Effector memory CD8-positive, alpha-beta T cell (primary cell): ENCODE data around the gene GPR155.
"Not testable (repeated sequence)": the region's sequence is repeated elsewhere in the genome, so short reads cannot be mapped to it uniquely, and the experiment has no call there.

Source experiments
- ATAC-seq: fragments of 150-1000 bp; cut with Tn5 transposase; replicated peaks from 2 replicates; pipeline ENCODE4 v1.10.0; 2021; ENCODE audit warnings: mild to moderate bottlenecking, moderate library complexity
- DNase-seq, 3 experiments: peaks; one replicate each; pipeline ENCODE4 v3.0.0; 2021
- H3K27ac Mint-ChIP-seq, 2 donors: one replicate each; pipeline ENCODE4 v1.8.0; 2022; ENCODE audit warnings: mild to moderate bottlenecking in 2 of 2, mixed read lengths in 2 of 2, moderate library complexity in 2 of 2
- H3K27me3 Mint-ChIP-seq, 2 donors: one replicate each; pipeline ENCODE4 v1.8.0; 2022; ENCODE audit warnings: mixed read lengths in 2 of 2
- H3K36me3 Mint-ChIP-seq: one replicate; pipeline ENCODE4 v1.8.0; 2022; ENCODE audit warnings: mild to moderate bottlenecking, moderate library complexity, mixed read lengths; ENCODE audit not compliant: insufficient read depth
- H3K4me1 Mint-ChIP-seq, 2 donors: one replicate each; pipeline ENCODE4 v1.8.0; 2022; ENCODE audit warnings: low read depth in 2 of 2, mixed read lengths in 2 of 2
- H3K4me3 Mint-ChIP-seq, 2 donors: one replicate each; pipeline ENCODE4 v1.8.0; 2022; ENCODE audit warnings: mild to moderate bottlenecking in 2 of 2, mixed read lengths in 2 of 2, moderate library complexity in 2 of 2
- H3K9me3 Mint-ChIP-seq, 2 donors: one replicate each; pipeline ENCODE4 v1.8.0; 2022; ENCODE audit warnings: mixed read lengths in 2 of 2

The GPR155 gene

DNA sequence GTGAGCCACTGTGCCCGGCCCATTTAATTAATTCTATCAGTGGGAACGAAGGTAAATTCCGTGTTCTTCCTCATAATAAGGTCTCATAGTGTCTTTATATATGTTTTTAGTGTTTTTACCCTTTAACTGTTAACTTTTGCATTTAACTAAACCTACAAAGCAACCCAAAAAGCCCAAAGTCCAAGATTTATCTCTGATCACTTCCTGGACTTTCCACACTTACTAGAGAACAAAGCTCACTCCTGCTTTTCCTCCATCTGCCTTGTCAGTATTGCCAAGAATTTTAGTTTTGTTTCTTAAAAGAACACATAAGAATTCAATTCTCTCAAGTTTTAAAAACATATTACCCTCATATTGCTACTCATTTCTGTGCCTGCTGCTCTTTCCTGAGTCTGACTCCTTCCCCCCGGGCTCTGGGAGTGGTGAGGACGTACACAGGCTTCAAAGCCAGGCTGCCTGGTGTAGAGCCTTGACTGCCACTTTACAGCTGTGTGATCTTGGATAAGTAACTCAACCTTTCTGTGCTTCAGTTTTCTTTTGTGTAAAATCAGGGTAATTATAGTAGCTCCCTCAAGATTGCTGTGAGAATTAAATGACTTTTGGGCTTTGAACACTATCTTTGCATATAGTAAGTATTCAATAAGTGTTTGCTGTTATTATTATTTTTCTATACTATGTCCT is 24.9 kb upstream of the GPR155 start:
- Mint-ChIP-seq H3K27ac (peak overlapping the region in 1 of 2 donors; percentile 10), H3K4me3 (no peak overlapping the region), H3K36me3 (no peaks in the 10 kb centered on the region), H3K4me1 (peaks cover 2 to 5% of the 10 kb centered on the region in 2 donors), H3K9me3 (peaks cover 2 to 8% of the 10 kb centered on the region in 2 donors), H3K27me3 (no peaks in the 10 kb centered on the region)
- no peak for ATAC-seq
- no peak for DNase-seq

DNA sequence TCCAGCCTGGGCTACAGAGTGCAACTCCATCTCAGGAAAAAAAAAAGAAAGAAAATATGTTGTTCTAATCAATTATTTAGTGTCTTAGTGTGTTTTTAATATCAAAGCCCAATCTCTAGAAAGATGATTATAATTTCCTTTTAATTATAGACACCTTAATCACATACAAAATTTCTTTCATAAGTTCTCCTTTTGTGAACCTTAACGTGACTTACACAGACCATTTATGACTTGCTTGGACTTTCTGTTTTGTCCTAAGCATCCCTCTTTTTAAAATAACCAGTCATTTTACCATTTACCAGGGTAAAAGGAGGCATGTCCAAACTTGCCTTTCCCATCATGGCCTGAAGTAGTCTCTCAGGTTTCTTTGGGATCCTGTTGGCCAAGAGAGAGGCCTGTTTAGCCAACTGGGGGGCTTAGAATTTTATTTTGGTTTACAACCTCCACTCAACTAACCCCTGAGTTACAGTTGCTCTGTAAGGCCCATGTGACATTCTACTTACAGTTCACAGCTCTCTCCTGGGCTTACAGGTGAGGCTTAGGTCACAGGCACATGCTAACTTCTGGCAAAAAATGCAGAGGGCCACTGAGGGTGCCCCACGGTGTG is 23.9 kb upstream of the GPR155 start:
- Mint-ChIP-seq H3K27me3 (no peaks in the 10 kb centered on the region), H3K4me1 (peaks cover 2 to 5% of the 10 kb centered on the region in 2 donors), H3K36me3 (no peaks in the 10 kb centered on the region), H3K4me3 (no peak overlapping the region), H3K9me3 (peaks cover 2 to 8% of the 10 kb centered on the region in 2 donors), H3K27ac (no peak overlapping the region)
- ATAC-seq: no peak
- DNase-seq: no peak

DNA sequence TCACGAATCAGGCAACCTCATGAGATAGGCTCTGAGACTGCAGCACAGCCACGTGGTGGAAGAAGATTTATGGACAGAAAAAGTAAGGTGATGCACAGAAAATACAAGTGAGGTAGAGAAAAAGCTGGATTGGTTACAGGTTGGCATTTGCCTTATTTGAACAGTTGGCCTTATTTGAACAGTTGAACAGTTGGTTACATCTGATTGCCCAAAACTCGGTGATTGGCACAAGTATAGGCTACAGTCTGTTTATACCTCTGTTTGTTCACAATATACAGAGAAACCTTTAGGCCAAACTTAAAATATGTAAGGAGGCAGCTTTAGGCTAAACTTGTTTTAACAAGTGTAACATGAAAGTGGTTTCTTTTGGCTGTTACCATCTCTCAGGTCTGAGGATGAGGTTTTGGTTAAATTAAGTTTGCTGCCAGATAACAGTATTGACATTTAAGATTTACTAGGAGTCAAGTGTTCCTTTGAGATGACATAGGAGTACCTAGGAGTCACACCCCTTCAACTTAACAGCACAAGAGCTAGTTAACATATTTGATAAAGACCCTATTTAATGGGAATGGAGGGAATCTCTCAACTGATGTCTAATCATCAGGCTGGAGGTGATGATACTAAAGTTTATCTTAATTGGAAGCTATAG is 16.5 kb upstream of the GPR155 start:
- Mint-ChIP-seq H3K27ac (no peak overlapping the region), H3K4me1 (peaks cover 0 to 7% of the 10 kb centered on the region in 2 donors), H3K27me3 (no peaks in the 10 kb centered on the region), H3K9me3 (no peaks in the 10 kb centered on the region), H3K36me3 (no peaks in the 10 kb centered on the region), H3K4me3 (no peak overlapping the region)
- no peak for ATAC-seq
- DNase-seq: no peak

DNA sequence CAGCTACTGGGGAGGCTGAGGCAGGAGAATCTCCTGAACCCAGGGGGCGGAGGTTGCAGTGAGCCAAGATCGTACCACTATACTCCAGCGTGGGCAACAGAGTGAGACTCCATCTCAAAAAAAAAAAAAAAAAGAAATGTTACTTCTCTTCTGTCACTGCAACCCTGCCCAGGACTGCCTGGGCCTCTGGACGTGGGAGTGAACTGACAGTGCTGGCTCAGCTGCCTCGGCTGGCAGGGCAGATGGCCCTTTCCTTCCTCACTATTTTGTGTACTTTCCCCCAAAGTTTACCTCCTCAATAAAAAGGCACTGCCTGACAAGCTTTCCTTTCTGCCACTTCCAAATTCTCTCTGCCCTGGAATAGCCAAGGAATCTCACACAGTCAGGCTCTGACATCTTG is 12.5 kb upstream of the GPR155 start:
- H3K27ac Mint-ChIP-seq: peak overlapping the region; percentile 10 to 63
- no peak for DNase-seq
- H3K27me3 Mint-ChIP-seq: no peaks in the 10 kb centered on the region
- ATAC-seq: no peak
- peaks cover 5% of the 10 kb centered on the region in 2 donors for H3K4me1 Mint-ChIP-seq
- H3K9me3 Mint-ChIP-seq: no peaks in the 10 kb centered on the region
- H3K36me3 Mint-ChIP-seq: no peaks in the 10 kb centered on the region
- H3K4me3 Mint-ChIP-seq: no peak overlapping the region

DNA sequence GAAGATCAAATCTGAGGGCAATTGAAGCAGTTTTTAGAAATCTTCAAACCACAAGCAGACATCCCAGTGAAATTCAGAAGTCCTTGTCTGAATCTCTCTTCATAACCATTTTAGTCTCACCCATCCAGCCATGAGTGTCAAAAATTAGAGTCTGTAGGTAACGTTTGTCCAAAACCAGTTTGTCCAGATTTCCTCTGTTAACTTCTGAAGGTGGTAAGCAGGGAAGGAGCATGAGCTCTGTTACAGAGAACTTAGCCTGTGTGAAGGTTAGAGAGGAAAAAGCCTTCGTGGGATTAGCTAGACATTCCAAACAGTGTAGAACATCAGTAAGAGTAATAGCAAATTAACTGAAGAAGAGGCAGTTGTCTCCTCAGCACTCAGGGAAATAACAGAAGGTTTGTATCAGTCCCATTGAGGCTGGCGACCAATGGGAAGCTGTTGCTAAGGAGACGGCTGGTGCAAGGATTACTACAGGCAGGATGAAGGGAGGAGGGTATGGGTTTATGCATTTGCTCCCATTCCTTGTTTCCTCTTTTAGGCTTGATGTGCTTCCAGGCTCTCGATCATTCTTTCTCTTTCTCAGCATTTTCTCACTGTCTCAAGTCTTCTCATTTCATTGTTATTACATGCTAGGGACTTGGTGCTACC is 8.7 kb upstream of the GPR155 start:
- Mint-ChIP-seq H3K9me3 (no peaks in the 10 kb centered on the region), H3K27ac (peak overlapping the region; percentile 97 to 98), H3K4me3 (no peak overlapping the region), H3K4me1 (peaks cover 26% of the 10 kb centered on the region in 2 donors), H3K36me3 (peaks cover 14% of the 10 kb centered on the region), H3K27me3 (no peaks in the 10 kb centered on the region)
- DNase-seq (no peak), ATAC-seq (no peak)

DNA sequence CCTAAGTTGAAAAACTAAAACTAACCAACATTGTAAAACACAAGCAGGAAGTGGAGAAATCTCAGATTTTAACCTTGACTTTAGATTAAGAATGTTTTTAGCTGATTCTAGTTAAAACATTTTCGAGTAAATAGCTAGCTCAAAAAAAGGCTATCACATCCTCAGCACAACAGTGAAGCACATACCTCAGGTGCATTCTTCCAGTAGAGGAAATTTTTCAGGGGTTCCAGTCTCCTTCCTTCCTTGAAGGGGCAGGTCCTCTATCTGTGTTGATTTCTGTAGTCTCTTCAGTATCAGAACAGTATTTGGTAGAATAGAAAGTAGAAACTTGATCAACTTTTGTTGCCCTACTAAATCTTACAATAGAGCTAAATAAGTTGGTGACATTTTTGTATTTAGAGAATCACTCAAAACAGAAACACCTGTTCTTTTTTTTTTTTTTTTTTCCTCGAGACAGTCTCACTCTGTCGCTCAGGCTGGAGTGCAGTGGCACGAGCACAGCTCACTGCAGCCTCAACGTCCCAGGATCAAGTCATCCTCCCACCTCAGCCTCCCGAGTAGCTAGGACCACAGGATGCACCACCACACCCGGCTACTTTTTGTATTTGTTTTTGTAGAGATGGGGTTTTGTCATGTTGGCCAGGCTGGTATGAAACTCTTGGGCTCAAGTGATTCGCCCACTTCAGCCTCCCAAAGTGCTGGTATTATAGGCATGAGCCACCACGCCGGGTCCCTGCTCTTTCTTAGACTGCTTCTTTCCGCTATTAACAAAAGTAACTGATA is 6.9 kb upstream of the GPR155 start:
- Mint-ChIP-seq H3K4me1 (peaks cover 35 to 41% of the 10 kb centered on the region in 2 donors), H3K9me3 (peaks cover 0 to 3% of the 10 kb centered on the region in 2 donors), H3K36me3 (peaks cover 18% of the 10 kb centered on the region), H3K27me3 (no peaks in the 10 kb centered on the region), H3K4me3 (peak overlapping the region; percentile 77 to 84), H3K27ac (peak overlapping the region; percentile 97 to 98)
- ATAC-seq: peak; percentile 23
- DNase-seq: no peak

DNA sequence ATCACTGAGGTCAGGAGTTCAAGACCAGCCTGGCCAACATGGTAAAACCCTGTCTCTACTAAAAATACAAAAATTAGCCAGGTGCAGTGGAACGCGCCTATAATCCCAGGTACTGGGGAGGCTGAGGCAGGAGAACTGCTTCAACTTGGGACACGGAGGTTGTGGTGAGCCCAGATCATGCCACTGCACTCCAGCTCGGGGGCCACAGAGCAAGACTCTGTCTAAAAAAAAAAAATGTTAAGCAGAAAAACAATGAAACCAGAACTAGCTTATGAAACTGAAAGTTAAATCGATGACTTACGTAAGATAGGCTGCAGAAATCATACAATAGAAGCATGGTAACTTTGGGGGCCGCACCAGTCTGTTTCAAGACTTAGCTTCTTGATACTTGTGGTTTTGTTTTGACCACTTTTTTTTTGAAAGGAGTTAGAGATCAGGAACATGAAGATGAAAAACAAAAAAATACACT is 6.2 kb upstream of the GPR155 start:
- Mint-ChIP-seq H3K4me3 (peak overlapping the region; percentile 77 to 84), H3K4me1 (peaks cover 41 to 49% of the 10 kb centered on the region in 2 donors), H3K36me3 (peaks cover 18% of the 10 kb centered on the region), H3K9me3 (peaks cover 0 to 5% of the 10 kb centered on the region in 2 donors), H3K27ac (peak overlapping the region; percentile 97 to 98), H3K27me3 (no peaks in the 10 kb centered on the region)
- peak; percentile 90 for ATAC-seq
- peak; percentile 45 to 60 (median 57) for DNase-seq

DNA sequence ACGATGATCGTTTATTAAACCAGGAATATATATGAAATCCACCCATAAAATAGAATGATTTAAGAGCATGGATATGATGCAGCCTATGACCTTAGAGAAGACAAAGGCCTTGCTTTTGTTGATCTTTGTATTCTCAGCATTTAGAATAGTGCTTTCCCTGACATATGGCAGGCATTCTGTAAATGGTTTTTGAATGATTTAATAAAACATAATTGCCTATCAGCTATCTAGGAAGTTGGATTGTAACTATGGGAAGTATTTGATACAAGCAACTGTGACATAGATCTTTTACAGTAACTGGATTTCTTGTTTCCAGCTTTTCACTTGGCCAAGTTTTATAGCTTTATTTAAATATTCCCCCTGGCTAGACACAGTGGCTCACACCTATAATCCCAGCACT is 5.1 kb upstream of the GPR155 start:
- peak overlapping the region; percentile 97 to 98 for H3K27ac Mint-ChIP-seq
- no peaks in the 10 kb centered on the region for H3K27me3 Mint-ChIP-seq
- DNase-seq: no peak
- H3K9me3 Mint-ChIP-seq: peaks cover 0 to 5% of the 10 kb centered on the region in 2 donors
- peaks cover 18% of the 10 kb centered on the region for H3K36me3 Mint-ChIP-seq
- H3K4me3 Mint-ChIP-seq: peak overlapping the region; percentile 37 to 84
- no peak for ATAC-seq
- peaks cover 44 to 50% of the 10 kb centered on the region in 2 donors for H3K4me1 Mint-ChIP-seq

DNA sequence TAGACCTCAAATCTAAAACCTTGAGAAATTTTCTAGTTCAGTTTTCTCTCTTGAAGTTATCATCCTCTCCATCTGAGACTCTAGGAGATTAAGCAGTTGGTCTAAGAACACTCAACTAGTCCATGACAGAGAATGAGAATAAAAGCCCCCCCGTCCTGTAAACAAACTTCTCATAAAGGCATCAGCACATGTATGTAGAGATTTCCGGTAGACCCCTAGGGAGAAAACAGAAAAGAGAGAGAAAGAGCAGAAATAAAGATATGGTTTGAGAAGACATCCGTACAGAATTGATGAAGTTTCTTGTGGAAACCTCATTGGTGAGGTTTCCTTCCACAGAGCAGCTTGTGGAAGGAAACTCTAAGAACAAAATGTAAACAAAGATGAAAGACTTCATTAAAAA is 3.2 kb upstream of the GPR155 start:
- Mint-ChIP-seq H3K4me1 (peaks cover 51 to 56% of the 10 kb centered on the region in 2 donors), H3K27me3 (no peaks in the 10 kb centered on the region), H3K27ac (peak overlapping the region; percentile 57 to 98), H3K4me3 (peak overlapping the region; percentile 93 to 97), H3K36me3 (peaks cover 24% of the 10 kb centered on the region), H3K9me3 (peaks cover 0 to 5% of the 10 kb centered on the region in 2 donors)
- no peak for DNase-seq
- no peak for ATAC-seq

DNA sequence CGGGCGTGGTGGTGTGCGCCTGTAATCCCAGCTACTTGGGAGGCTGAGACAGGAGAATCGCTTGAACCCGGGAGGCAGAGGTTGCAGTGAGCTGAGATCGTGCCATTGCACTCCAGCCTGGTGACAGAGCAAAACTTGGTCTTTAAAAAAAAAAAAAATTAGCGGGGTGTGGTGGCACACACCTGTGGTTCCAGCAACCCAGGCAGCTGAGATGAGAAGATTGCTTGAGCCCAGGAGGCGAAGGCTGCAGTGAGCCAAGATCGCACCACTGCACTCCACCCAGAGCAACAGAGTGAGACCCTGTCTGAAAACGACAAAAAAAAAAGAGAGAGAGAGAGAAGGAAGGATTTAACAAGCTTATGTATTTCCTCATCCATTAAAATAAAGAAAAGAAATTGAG is 2.7 kb upstream of the GPR155 start:
- H3K27me3 Mint-ChIP-seq, H3K9me3 Mint-ChIP-seq: not testable (repeated sequence)
- H3K27ac Mint-ChIP-seq: peak overlapping the region; percentile 57 to 98
- H3K4me1 Mint-ChIP-seq: peaks cover 54 to 62% of the 10 kb centered on the region in 2 donors
- peak overlapping the region; percentile 93 to 97 for H3K4me3 Mint-ChIP-seq
- DNase-seq (peak in 1 of 3 experiments; percentile 18), ATAC-seq (peak; percentile 16)
- H3K36me3 Mint-ChIP-seq: peaks cover 24% of the 10 kb centered on the region

DNA sequence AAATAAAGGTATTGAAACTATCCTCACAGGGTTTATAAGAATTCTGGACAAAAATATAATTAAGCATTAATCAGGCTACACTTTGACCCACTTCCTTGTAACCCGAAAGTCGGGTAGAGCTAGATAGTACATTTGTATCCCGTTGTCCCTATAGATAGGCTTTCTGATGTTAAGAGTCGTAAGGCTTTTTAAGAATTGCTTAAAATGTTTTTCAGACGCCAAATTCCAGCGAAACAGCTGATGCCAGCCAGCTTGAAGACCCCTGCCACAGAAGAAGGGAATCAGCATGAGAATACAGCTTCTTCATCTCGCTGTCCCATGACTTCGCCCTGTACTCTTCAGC is 962 bp upstream of the GPR155 start:
- Mint-ChIP-seq H3K36me3 (peaks cover 14% of the 10 kb centered on the region), H3K27me3 (no peaks in the 10 kb centered on the region), H3K4me3 (peak overlapping the region; percentile 93 to 97), H3K27ac (peak overlapping the region; percentile 88 to 98), H3K9me3 (peaks cover 0 to 5% of the 10 kb centered on the region in 2 donors), H3K4me1 (peaks cover 45 to 54% of the 10 kb centered on the region in 2 donors)
- ATAC-seq (no peak), DNase-seq (no peak)

DNA sequence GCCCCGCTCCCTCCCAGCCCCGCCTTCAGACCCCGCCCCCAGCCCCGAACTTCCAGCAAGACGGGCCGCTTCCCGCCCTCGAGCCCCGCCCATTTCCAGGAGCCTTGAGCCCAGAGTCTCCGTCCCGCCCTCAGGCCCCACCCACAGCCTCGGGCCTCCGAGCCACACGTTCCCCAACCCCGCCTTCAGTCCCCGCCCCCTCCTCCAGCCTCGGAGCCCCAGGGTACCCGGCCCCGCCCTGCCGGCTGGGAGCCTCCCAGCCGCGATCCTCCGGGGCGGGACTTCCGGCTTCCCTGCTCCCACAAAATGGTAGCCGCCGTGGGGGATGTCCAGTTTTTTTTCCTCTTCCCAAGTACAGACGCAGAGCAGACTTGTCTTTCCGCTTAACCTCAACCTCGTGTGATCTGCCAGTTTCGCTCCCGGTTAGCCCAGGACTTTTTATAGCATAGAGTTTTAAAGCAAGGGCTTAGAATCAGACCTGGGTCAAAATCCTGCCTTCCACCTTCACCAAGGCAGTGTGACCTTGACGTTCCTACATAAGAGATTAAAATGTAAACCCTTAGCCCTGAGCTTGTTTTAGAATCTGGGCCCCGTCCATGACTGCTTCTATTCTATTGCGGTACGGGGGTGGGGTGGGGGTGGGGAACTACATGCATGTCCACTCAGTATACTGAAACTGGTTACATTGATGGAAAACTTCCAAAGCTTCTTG is 435 bp upstream of the GPR155 start:
- Mint-ChIP-seq H3K27ac (peak overlapping the region; percentile 88 to 95), H3K4me3 (peak overlapping the region; percentile 93 to 97), H3K4me1 (peaks cover 42 to 50% of the 10 kb centered on the region in 2 donors), H3K36me3 (peaks cover 15% of the 10 kb centered on the region), H3K27me3 (no peaks in the 10 kb centered on the region), H3K9me3 (peaks cover 0 to 5% of the 10 kb centered on the region in 2 donors)
- ATAC-seq (peak; percentile 73), DNase-seq (peak; percentile 59 to 68 (median 66))
